ENCODE data around the gene ARHGEF19. TPM values are rescaled to one million over a fixed set of nuclear protein-coding genes. Genes with fewer than 3 reads are reported as not detected.

The ARHGEF19 gene
- total and polyA plus RNA-seq, 9 of the 15 experiments (the other 6 are each of a cell fraction or from before 2014, with no cell fraction given), result 0.73 to 21.0 (median 5.2) TPM

- intact Hi-C loops (cut with micrococcal nuclease), result no loop called here
Observed at GRCh38 chr1:16213013-16213412, 561 bp upstream of the ARHGEF19 start.

DNA sequence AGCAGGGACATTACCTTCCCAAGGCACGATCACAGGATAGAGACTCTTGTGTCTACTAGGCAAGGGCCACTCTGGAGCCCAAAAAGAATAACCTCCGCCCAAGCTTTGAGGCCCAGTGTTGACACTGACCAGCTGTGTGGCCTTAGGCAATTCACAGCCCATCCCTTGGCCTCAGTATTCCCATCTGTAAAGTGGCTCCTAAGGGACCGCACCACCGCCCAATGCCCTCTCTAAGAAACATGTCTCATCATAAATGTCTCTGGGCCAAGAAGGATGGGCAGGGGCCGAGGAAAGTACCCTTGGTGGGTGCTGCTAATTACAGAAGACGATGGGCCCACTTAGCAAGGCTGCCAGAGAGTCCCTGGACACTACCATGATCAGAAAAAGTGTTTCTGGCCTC, 628 bp downstream of the ARHGEF19 start:
- CTCF ChIA-PET (ENCODE audit: low intra/inter-chr PET ratio), result no interaction called here
- Histone ChIP-seq H3K9me1 (ENCODE audit: control insufficient read depth, insufficient read depth, low read length) (peaks cover 3% of the 10 kb centered on the region), H3K27ac (ENCODE audit: extremely low read depth, low read depth, low read length) (no peak overlapping the region), H2AFZ (ENCODE audit: low read depth, low read length) (no peak overlapping the region), H3K79me2 (ENCODE audit: control insufficient read depth, insufficient read depth, low read length) (no peaks in the 10 kb centered on the region), H3K36me3 (ENCODE audit: control insufficient read depth, insufficient read depth, low read length) (no peaks in the 10 kb centered on the region), H3K4me1 (replicated peaks in 1 of 2; ENCODE audit: control insufficient read depth in 2 of 2, insufficient read depth in 2 of 2, low read length in 2 of 2) (peaks cover 25 to 47% of the 10 kb centered on the region in 2 experiments), H3K9me3 (replicated peaks; ENCODE audit: control insufficient read depth, insufficient read depth, low read depth, low read length) (no peaks in the 10 kb centered on the region), H3K27me3 (ENCODE audit: control insufficient read depth in 2 of 2, insufficient read depth in 2 of 2, low read length in 2 of 2) (no peaks in the 10 kb centered on the region), H3K4me2 (ENCODE audit: insufficient read depth, low read length) (no peak overlapping the region), H3K9ac (ENCODE audit: insufficient read depth in 1 of 2, low read depth in 2 of 2, low read length in 2 of 2) (no peak overlapping the region), H3K4me3 (no peak overlapping the region), H4K20me1 (replicated peaks; ENCODE audit: control insufficient read depth, insufficient read depth, low read length) (no peaks in the 10 kb centered on the region)
- no TSS peak for BruUV-seq (replicated peaks)
- 55% methylated on average over 6 of the region's 6 CpGs for WGBS (ENCODE audit: insufficient coverage, low coverage, missing lambda C conversion rate)
- DNase-seq (ENCODE audit: extremely low read depth in 1 of 4, low spot score in 3 of 4), result no peak
- no peak for ATAC-seq
- no peak for FAIRE-seq
- in situ Hi-C loops (cut with MboI) (no loop called here), intact Hi-C loops (cut with micrococcal nuclease) (no loop called here)
- peak; percentile 72 for TF ChIP-seq RBM25 (IDR thresholded peaks at IDR 0.05; ENCODE audit: low read depth, low read length, severe bottlenecking)
- TF ChIP-seq ZNF79 (CRISPR knock-in tag; IDR thresholded peaks at IDR 0.05; ENCODE audit: low read depth), result no peak
- no peak for TF ChIP-seq FOXA1 (IDR thresholded peaks at IDR 0.05; ENCODE audit: borderline replicate concordance)
- no peak for TF ChIP-seq TCFL5 (CRISPR knock-in tag; conservative IDR thresholded peaks at IDR 0.05)
- TF ChIP-seq BCOR (IDR thresholded peaks at IDR 0.05), result peak; percentile 58
- TF ChIP-seq MNT (conservative IDR thresholded peaks at IDR 0.05), result no peak
- POLR2A ChIA-PET, result interaction anchor here (0.6 to 1.5 kb wide), 4 partner anchors 9 to 272 kb away, joined by 4 to 5 read pairs (median 4); partner anchors contain the start of gene CPLANE2

More at GRCh38 chr1:16213013-16213412, 561 bp upstream of the ARHGEF19 start:
- POLR2A ChIA-PET, result interaction anchor here (0.6 to 1.5 kb wide), 2 partner anchors 10 to 363 kb away, joined by 3 to 4 read pairs; no protein-coding TSS in a partner anchor
- Histone ChIP-seq H2AFZ (ENCODE audit: low read depth, low read length) (no peak overlapping the region), H3K9me1 (ENCODE audit: control insufficient read depth, insufficient read depth, low read length) (peaks cover 3% of the 10 kb centered on the region), H3K4me3 (no peak overlapping the region), H3K9me3 (replicated peaks; ENCODE audit: control insufficient read depth, insufficient read depth, low read depth, low read length) (no peaks in the 10 kb centered on the region), H3K4me1 (replicated peaks in 1 of 2; ENCODE audit: control insufficient read depth in 2 of 2, insufficient read depth in 2 of 2, low read length in 2 of 2) (peaks cover 24 to 47% of the 10 kb centered on the region in 2 experiments), H3K36me3 (ENCODE audit: control insufficient read depth, insufficient read depth, low read length) (no peaks in the 10 kb centered on the region), H3K27ac (ENCODE audit: extremely low read depth, low read depth, low read length) (no peak overlapping the region), H3K9ac (ENCODE audit: insufficient read depth in 1 of 2, low read depth in 2 of 2, low read length in 2 of 2) (no peak overlapping the region; a peak in 1 of 4 replicates), H4K20me1 (replicated peaks; ENCODE audit: control insufficient read depth, insufficient read depth, low read length) (no peaks in the 10 kb centered on the region), H3K79me2 (ENCODE audit: control insufficient read depth, insufficient read depth, low read length) (no peaks in the 10 kb centered on the region), H3K4me2 (ENCODE audit: insufficient read depth, low read length) (no peak overlapping the region), H3K27me3 (ENCODE audit: control insufficient read depth in 2 of 2, insufficient read depth in 2 of 2, low read length in 2 of 2) (no peaks in the 10 kb centered on the region)
- BruUV-seq (replicated peaks), result no TSS peak
- DNase-seq (ENCODE audit: extremely low read depth in 1 of 4, low spot score in 3 of 4) (no peak), ATAC-seq (no peak), FAIRE-seq (no peak)
- CTCF ChIA-PET (ENCODE audit: low intra/inter-chr PET ratio), result no interaction called here
- WGBS (ENCODE audit: insufficient coverage, low coverage, missing lambda C conversion rate), result 21% methylated on average over 3 of the region's 3 CpGs
- in situ Hi-C loops (cut with MboI), result no loop called here
- peak; percentile 96 for TF ChIP-seq ZFP36 (IDR thresholded peaks at IDR 0.05; ENCODE audit: low read depth, low read length, partially characterized antibody)
- TF ChIP-seq BCOR (IDR thresholded peaks at IDR 0.05), result peak; percentile 68
- TF ChIP-seq TCFL5 (CRISPR knock-in tag; conservative IDR thresholded peaks at IDR 0.05), result no peak
- no peak for TF ChIP-seq ZC3H11A (IDR thresholded peaks at IDR 0.05; ENCODE audit: low read depth, low read length)
- peak; percentile 34 to 38; a peak in 1 of 4 replicates for TF ChIP-seq KDM1A (IDR thresholded peaks at IDR 0.05)
- 0 out of 2 replicates have a peak, but pooled peaks have one; percentile 56 for TF ChIP-seq ZNF436 (CRISPR knock-in tag; IDR thresholded peaks at IDR 0.05)
- TF ChIP-seq SMARCA5 (IDR thresholded peaks at IDR 0.05), result peak; percentile 67; the same call in 1 of the 2 replicates
- TF ChIP-seq E2F3 (CRISPR knock-in tag; IDR thresholded peaks at IDR 0.05), result no peak
- TF ChIP-seq NRF1 (conservative IDR thresholded peaks at IDR 0.05 in 1 of 2, IDR thresholded peaks at IDR 0.05 in 1 of 2), result peak in 1 of 2 experiments; percentile 13; a peak in 1 of 4 replicates
- no peak for TF ChIP-seq PHTF2 (CRISPR knock-in tag; IDR thresholded peaks at IDR 0.05)

Measured in K562 (cell line).